Mammary epithelial cell (primary cell): ENCODE measurements around the gene RASL12.

Experiments
- EZH2 ChIP-seq: IDR thresholded peaks from 2 replicates; pipeline ENCODE4 v1.6.1; 2012; ENCODE audit warnings: low read length, inconsistent platforms, borderline replicate concordance
- TF ChIP-seq, protein P1 (sequence below), 2 donors: IDR thresholded peaks in 1 of 2; conservative IDR thresholded peaks in 1 of 2; 2 replicates each; pipeline ENCODE4 v1.5.1; 2011 to 2012; ENCODE audit warnings: inconsistent platforms in 2 of 2, low read length in 2 of 2, mild to moderate bottlenecking in 2 of 2, control low read depth in 1 of 2, low read depth in 1 of 2; ENCODE audit not compliant: insufficient read depth in 1 of 2; ENCODE audit errors: extremely low read depth in 1 of 2

GRCh38 chr15:65034719-65035118 lies 33.1 kb downstream of the RASL12 start:
- TF ChIP-seq, protein P1, sequence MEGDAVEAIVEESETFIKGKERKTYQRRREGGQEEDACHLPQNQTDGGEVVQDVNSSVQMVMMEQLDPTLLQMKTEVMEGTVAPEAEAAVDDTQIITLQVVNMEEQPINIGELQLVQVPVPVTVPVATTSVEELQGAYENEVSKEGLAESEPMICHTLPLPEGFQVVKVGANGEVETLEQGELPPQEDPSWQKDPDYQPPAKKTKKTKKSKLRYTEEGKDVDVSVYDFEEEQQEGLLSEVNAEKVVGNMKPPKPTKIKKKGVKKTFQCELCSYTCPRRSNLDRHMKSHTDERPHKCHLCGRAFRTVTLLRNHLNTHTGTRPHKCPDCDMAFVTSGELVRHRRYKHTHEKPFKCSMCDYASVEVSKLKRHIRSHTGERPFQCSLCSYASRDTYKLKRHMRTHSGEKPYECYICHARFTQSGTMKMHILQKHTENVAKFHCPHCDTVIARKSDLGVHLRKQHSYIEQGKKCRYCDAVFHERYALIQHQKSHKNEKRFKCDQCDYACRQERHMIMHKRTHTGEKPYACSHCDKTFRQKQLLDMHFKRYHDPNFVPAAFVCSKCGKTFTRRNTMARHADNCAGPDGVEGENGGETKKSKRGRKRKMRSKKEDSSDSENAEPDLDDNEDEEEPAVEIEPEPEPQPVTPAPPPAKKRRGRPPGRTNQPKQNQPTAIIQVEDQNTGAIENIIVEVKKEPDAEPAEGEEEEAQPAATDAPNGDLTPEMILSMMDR (conservative IDR thresholded peaks at IDR 0.05 in 1 of 2, IDR thresholded peaks at IDR 0.05 in 1 of 2; ENCODE audit: extremely low read depth in 1 of 2, insufficient read depth in 1 of 2, low read depth in 1 of 2, low read length in 2 of 2) = no peak
- no peak for TF ChIP-seq EZH2
